ENCODE results near the gene ZNF519.
"Not testable (repeated sequence)": the region's sequence is repeated elsewhere in the genome, so short reads cannot be mapped to it uniquely, and the experiment has no call there.

The ZNF519 gene

DNA sequence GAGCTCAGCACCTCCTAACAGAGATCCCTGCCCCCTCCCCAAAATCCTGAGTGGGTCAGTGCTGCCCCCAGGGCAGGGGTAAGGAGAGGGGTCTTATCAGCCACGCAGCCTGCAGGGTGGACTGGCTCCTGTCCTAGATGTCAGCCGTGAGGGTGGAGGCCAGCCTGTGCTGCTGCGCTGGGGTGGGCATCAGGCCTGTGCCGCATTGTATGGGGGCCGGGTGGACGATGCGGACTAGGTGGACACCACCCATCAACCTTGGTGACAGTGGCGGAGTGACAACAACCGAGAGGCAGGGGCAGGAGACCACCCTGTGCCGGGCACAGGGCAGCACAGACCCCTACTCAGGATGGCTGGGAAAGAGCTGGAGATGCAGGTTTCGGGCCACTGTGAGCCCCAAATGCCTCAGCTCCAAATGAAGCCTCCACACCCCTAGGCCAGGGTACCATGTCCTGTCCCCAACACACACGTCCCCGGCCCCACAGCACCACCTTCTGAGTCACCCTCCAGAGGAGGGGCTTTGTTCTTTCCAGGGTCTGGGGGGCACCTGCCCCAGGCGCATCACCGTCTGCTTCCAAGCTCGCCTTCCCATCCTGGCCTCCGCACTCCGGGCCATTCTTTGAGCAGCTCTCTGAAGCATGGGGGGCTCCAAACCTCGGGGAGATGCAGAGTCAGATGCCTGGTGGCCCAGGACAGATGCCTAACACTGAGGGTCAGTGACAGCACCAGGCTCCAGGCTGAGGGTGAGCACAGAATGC is 13.5 kb upstream of the ZNF519 start:
- H3K9ac ChIP-seq (ENCODE audit: low read length in 5 of 5); H3K4me3 ChIP-seq (ENCODE audit: low read depth in 1 of 5, low read length in 5 of 5); H3K4me1 ChIP-seq (ENCODE audit: control insufficient read depth in 5 of 5, insufficient read depth in 5 of 5, low read length in 5 of 5); H3K27ac ChIP-seq (ENCODE audit: low read depth, low read length); H3K9me3 ChIP-seq (ENCODE audit: control insufficient read depth in 5 of 5, low read length in 5 of 5); H3K27me3 ChIP-seq (ENCODE audit: control insufficient read depth in 5 of 5, insufficient read depth in 4 of 5, low read length in 5 of 5); H3K36me3 ChIP-seq (ENCODE audit: control insufficient read depth in 5 of 5, insufficient read depth in 5 of 5, low read length in 5 of 5): not testable (repeated sequence)

DNA sequence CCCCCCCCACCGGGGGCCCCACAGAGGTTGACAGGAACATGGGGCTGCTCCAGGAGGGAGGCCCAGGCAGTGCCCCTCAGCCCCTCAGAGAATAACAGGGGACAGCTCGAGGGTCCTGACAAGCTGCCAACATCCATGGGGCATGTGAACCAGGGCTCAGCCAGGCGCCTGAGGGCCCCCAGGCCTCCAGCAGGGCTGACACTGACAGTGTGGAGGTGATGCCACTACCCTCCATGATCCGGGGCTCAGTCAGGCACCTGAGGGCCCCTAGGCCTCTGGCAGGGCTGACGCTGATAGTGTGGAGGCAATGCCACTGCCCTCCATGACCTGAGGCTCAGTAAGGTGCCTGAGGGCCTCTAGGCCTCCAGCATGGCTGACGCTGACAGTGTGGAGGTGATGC is 12.8 kb upstream of the ZNF519 start:
- H3K36me3 ChIP-seq (ENCODE audit: control insufficient read depth in 5 of 5, insufficient read depth in 5 of 5, low read length in 5 of 5); H3K9me3 ChIP-seq (ENCODE audit: control insufficient read depth in 5 of 5, low read length in 5 of 5); H3K27ac ChIP-seq (ENCODE audit: low read depth, low read length): not testable (repeated sequence)

DNA sequence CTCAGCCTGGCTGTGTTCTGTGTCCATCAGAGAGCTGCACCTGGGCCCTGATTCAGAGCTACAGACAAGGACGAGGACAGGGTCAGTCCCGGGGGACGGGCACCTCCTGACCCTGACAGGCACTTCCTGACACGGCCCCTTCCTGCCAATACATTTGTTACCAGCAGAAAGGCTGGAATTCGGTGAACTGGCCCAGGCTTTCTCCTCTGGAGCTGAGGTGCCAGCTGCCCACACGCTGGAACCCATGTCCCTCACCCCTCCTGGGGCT is 12.3 kb upstream of the ZNF519 start:
- Histone ChIP-seq H3K27me3 (ENCODE audit: control insufficient read depth in 5 of 5, insufficient read depth in 4 of 5, low read length in 5 of 5) (no peaks in the 10 kb centered on the region), H3K9me3 (ENCODE audit: control insufficient read depth in 5 of 5, low read length in 5 of 5) (no peaks in the 10 kb centered on the region), H3K4me3 (ENCODE audit: low read depth in 1 of 5, low read length in 5 of 5) (no peak overlapping the region), H3K27ac (ENCODE audit: low read depth, low read length) (no peak overlapping the region), H3K4me1 (ENCODE audit: control insufficient read depth in 5 of 5, insufficient read depth in 5 of 5, low read length in 5 of 5) (no peaks in the 10 kb centered on the region), H3K36me3 (ENCODE audit: control insufficient read depth in 5 of 5, insufficient read depth in 5 of 5, low read length in 5 of 5) (no peaks in the 10 kb centered on the region), H3K9ac (ENCODE audit: low read length in 5 of 5) (no peak overlapping the region)

More for the DNA sequence above, 12.8 kb upstream of the ZNF519 start:
- H3K4me1 ChIP-seq (ENCODE audit: control insufficient read depth in 5 of 5, insufficient read depth in 5 of 5, low read length in 5 of 5); H3K27me3 ChIP-seq (ENCODE audit: control insufficient read depth in 5 of 5, insufficient read depth in 4 of 5, low read length in 5 of 5); H3K4me3 ChIP-seq (ENCODE audit: low read depth in 1 of 5, low read length in 5 of 5); H3K9ac ChIP-seq (ENCODE audit: low read length in 5 of 5): not testable (repeated sequence)

DNA sequence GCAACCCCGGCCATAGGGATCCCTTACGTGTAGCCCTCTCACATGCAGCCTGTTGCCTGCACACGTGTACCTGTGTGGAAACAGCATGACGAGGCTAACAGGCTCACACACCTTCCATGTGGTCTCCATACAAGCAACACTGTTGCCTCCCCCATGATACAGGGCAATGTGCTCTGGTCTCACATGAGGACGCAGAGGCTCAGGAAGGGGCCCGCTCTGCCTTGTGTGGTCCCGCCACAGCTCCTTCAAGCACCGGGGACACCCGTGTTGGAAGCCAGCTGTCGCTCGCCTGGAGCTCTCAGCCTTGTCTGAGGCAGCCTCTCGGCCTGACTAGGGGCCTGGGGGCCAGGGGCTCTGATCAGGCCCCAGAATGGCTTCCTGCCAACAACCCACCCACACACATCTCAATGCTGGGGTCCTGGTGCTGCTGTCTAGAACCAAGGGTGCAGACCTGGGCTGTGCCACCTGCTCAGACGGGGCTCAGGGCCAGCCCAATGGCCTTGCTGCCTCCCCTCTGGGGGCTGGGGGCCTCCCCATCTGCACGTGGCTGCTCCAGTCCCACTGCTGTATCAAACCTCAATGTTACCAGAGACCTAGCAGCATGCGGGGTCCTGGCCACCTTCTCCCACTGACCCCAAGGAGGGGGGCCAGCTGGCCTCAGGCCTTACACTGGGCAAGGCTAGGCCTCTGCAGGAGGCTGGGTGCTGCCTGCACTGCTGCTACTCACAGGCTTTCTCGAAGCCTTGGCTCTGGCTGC is 11.8 kb upstream of the ZNF519 start:
- not testable (repeated sequence) for H3K36me3 ChIP-seq (ENCODE audit: control insufficient read depth in 5 of 5, insufficient read depth in 5 of 5, low read length in 5 of 5); H3K4me1 ChIP-seq (ENCODE audit: control insufficient read depth in 5 of 5, insufficient read depth in 5 of 5, low read length in 5 of 5); H3K27me3 ChIP-seq (ENCODE audit: control insufficient read depth in 5 of 5, insufficient read depth in 4 of 5, low read length in 5 of 5); H3K27ac ChIP-seq (ENCODE audit: low read depth, low read length); H3K4me3 ChIP-seq (ENCODE audit: low read depth in 1 of 5, low read length in 5 of 5); H3K9ac ChIP-seq (ENCODE audit: low read length in 5 of 5); H3K9me3 ChIP-seq (ENCODE audit: control insufficient read depth in 5 of 5, low read length in 5 of 5)

DNA sequence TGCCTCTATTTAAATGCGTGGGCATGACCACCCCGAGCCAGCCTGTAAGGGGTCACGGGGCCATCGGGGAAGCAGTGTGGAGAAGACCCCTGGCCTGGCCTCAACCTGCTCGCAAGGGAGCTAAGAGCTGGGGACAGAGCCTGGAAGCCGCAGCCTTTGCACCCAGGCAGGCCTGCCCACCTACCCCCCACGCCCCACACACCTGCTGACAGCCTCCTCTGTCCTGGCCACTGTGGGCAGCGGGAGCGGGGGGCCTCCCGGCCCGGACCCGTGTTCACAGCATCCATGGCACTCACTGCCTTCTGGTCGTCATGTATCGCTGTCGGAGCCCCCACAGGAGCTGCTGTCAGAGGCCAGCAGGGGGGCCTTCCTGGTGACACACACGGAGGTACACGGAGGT is 11.2 kb upstream of the ZNF519 start:
- H3K4me1 ChIP-seq (ENCODE audit: control insufficient read depth in 5 of 5, insufficient read depth in 5 of 5, low read length in 5 of 5); H3K9ac ChIP-seq (ENCODE audit: low read length in 5 of 5); H3K27ac ChIP-seq (ENCODE audit: low read depth, low read length); H3K36me3 ChIP-seq (ENCODE audit: control insufficient read depth in 5 of 5, insufficient read depth in 5 of 5, low read length in 5 of 5); H3K9me3 ChIP-seq (ENCODE audit: control insufficient read depth in 5 of 5, low read length in 5 of 5); H3K4me3 ChIP-seq (ENCODE audit: low read depth in 1 of 5, low read length in 5 of 5); H3K27me3 ChIP-seq (ENCODE audit: control insufficient read depth in 5 of 5, insufficient read depth in 4 of 5, low read length in 5 of 5): not testable (repeated sequence)

DNA sequence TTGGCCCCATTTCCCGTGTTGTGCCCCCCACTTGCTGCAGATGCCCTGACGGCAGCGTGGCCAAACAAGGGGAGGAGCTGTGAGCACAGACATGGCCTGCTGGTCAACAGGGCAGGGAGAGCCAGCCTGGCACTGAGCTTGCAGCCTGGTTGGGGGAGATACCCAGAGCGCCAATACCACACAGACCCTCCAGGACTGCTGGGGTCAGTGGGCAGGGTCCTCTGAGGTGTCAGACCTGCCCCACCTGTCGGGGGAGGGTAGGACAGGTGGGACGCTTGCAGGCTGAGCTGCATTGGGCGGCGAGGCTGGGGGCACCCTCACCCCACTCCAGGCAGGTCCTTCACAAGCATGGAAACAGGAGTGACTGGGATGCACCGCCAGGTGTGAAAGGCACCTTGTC is 9.9 kb upstream of the ZNF519 start:
- H3K9me3 ChIP-seq (ENCODE audit: control insufficient read depth in 5 of 5, low read length in 5 of 5); H3K4me1 ChIP-seq (ENCODE audit: control insufficient read depth in 5 of 5, insufficient read depth in 5 of 5, low read length in 5 of 5); H3K27ac ChIP-seq (ENCODE audit: low read depth, low read length); H3K4me3 ChIP-seq (ENCODE audit: low read depth in 1 of 5, low read length in 5 of 5); H3K9ac ChIP-seq (ENCODE audit: low read length in 5 of 5); H3K27me3 ChIP-seq (ENCODE audit: control insufficient read depth in 5 of 5, insufficient read depth in 4 of 5, low read length in 5 of 5); H3K36me3 ChIP-seq (ENCODE audit: control insufficient read depth in 5 of 5, insufficient read depth in 5 of 5, low read length in 5 of 5): not testable (repeated sequence)

DNA sequence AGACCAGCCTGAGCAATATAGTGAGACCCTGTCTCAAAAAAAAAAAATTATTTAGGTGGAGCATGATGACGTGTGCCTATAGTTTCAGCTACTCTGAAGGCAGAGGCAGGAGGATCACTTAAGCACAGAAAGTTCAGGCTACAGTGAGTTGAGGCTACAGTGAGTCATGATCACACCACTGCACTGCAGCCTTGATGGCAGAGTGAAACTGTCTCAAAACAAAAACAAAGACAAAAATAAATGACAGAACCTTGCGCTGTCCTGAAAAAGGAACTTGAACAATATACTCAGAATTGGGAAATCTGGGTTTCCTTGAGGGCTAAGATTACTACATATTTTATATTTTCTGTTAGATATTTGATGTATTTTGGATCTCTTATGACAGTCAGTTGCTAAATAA is 7.3 kb upstream of the ZNF519 start:
- not testable (repeated sequence) for H3K9me3 ChIP-seq (ENCODE audit: control insufficient read depth in 5 of 5, low read length in 5 of 5); H3K9ac ChIP-seq (ENCODE audit: low read length in 5 of 5); H3K4me1 ChIP-seq (ENCODE audit: control insufficient read depth in 5 of 5, insufficient read depth in 5 of 5, low read length in 5 of 5); H3K4me3 ChIP-seq (ENCODE audit: low read depth in 1 of 5, low read length in 5 of 5); H3K27ac ChIP-seq (ENCODE audit: low read depth, low read length); H3K36me3 ChIP-seq (ENCODE audit: control insufficient read depth in 5 of 5, insufficient read depth in 5 of 5, low read length in 5 of 5); H3K27me3 ChIP-seq (ENCODE audit: control insufficient read depth in 5 of 5, insufficient read depth in 4 of 5, low read length in 5 of 5)

DNA sequence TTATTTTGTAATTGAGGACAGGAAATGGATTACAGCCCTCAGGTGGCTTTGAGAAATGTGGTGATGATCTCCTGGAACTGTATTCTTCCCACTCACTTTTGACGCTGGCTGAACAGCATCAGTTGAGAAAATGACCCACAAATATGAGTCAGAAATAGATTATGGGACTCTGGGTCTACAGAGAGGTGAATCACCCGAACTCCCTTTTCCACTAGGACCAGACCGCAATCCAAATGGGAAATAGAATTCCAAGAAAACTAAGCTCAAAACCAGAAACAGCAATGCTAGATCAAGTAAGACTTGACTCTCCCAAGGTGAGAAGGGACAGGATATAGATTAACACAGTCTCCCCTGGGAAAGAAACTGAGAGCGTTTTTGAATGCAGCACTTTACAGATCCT is 5.7 kb upstream of the ZNF519 start:
- not testable (repeated sequence) for H3K9ac ChIP-seq (ENCODE audit: low read length in 5 of 5); H3K4me1 ChIP-seq (ENCODE audit: control insufficient read depth in 5 of 5, insufficient read depth in 5 of 5, low read length in 5 of 5); H3K27me3 ChIP-seq (ENCODE audit: control insufficient read depth in 5 of 5, insufficient read depth in 4 of 5, low read length in 5 of 5); H3K4me3 ChIP-seq (ENCODE audit: low read depth in 1 of 5, low read length in 5 of 5); H3K27ac ChIP-seq (ENCODE audit: low read depth, low read length); H3K9me3 ChIP-seq (ENCODE audit: control insufficient read depth in 5 of 5, low read length in 5 of 5); H3K36me3 ChIP-seq (ENCODE audit: control insufficient read depth in 5 of 5, insufficient read depth in 5 of 5, low read length in 5 of 5)

DNA sequence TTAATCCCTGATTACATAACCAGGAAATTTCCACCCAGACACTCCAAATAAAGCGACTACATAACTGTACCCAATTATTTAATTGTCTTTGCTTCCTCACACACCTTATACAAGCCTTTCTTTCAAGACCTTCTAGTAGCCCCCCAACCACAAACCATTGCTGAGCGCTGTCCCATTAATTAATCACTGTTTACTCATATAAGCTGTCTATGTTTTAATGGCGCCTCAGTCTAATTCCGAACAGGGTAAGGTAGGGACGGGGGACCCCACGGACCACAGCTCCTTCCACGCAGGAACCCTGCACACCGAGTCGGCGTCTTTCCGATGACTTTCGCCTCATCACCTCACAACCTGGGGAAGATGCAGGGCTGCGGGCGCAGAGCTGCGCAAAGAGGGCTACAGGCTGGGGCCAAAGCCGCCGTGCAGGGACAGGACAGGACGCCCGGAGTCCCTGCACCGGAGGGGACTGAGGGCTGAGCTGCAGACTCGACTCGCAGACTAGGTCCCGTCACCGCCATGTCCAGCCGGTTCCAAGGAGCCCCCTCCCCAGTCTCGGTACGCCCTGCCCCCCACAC is 452 bp downstream of the ZNF519 start:
- H3K4me3 ChIP-seq (ENCODE audit: low read depth in 1 of 5, low read length in 5 of 5), result peak overlapping the region; percentile 68 to 82 (median 78)
- H3K9ac ChIP-seq (ENCODE audit: low read length in 5 of 5), result peak overlapping the region in 4 of 5 donors; percentile 21 to 79 (median 60)
- H3K4me1 ChIP-seq (ENCODE audit: control insufficient read depth in 5 of 5, insufficient read depth in 5 of 5, low read length in 5 of 5); H3K9me3 ChIP-seq (ENCODE audit: control insufficient read depth in 5 of 5, low read length in 5 of 5); H3K27ac ChIP-seq (ENCODE audit: low read depth, low read length); H3K27me3 ChIP-seq (ENCODE audit: control insufficient read depth in 5 of 5, insufficient read depth in 4 of 5, low read length in 5 of 5); H3K36me3 ChIP-seq (ENCODE audit: control insufficient read depth in 5 of 5, insufficient read depth in 5 of 5, low read length in 5 of 5): not testable (repeated sequence)

DNA sequence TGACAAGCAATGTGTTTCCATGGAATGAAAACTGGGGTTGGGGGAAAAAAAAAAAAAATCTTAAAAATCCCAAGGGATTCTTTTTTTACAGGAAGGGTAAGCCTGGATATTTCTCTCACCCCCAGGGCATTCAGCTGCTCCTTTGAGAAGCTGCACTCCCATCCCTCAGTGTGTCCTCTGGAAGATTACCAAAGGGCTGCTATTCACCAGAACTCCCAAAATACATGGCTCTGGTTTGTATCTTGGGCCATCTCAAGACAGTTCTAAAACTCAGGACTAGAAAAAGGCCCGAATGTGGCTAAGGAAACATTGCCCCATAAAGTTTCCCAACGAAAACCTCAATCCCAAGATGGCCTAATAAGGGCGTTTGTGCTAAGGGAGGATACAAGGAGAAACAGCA is 1.4 kb downstream of the ZNF519 start:
- not testable (repeated sequence) for H3K9ac ChIP-seq (ENCODE audit: low read length in 5 of 5); H3K36me3 ChIP-seq (ENCODE audit: control insufficient read depth in 5 of 5, insufficient read depth in 5 of 5, low read length in 5 of 5); H3K27me3 ChIP-seq (ENCODE audit: control insufficient read depth in 5 of 5, insufficient read depth in 4 of 5, low read length in 5 of 5); H3K27ac ChIP-seq (ENCODE audit: low read depth, low read length); H3K4me1 ChIP-seq (ENCODE audit: control insufficient read depth in 5 of 5, insufficient read depth in 5 of 5, low read length in 5 of 5); H3K4me3 ChIP-seq (ENCODE audit: low read depth in 1 of 5, low read length in 5 of 5); H3K9me3 ChIP-seq (ENCODE audit: control insufficient read depth in 5 of 5, low read length in 5 of 5)
